MM.1S (cell line): ENCODE measurements around the gene TNFAIP8.

Experiments used
- EZH2 ChIP-seq: fragments of 300-600 bp; sonication (generic); optimal IDR thresholded peaks from 2 replicates; pipeline ENCODE3; 2017; ENCODE audit warnings: low read depth, mild to moderate bottlenecking, antibody characterized with exemption, low read length, mixed read lengths
- TF ChIP-seq, protein P1 (sequence below): fragments of 300-600 bp; sonication (generic); IDR thresholded peaks from 2 replicates; pipeline ENCODE4 v1.5.1; 2016; ENCODE audit warnings: antibody characterized with exemption, low read length, mixed read lengths

DNA sequence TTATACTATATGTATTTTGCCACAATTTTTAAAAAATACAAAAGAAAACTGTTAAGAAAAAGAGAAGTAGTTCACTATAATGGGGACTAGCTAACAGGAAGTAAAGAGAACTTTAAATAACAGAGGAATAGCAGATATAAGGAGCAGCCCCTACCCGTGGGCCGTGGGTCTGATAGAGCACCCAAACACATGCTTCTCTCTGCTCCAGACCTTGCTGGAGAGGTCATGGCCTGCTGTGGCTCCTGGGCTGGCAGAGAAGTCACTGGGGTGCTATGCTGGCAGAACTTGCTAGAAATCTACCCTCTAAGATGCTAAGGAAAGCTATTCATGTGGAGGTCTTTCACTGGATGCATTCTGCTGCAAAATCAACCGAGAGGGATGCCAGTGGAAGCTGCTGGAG, 10.0 kb upstream of the TNFAIP8 start:
- TF ChIP-seq, protein P1, sequence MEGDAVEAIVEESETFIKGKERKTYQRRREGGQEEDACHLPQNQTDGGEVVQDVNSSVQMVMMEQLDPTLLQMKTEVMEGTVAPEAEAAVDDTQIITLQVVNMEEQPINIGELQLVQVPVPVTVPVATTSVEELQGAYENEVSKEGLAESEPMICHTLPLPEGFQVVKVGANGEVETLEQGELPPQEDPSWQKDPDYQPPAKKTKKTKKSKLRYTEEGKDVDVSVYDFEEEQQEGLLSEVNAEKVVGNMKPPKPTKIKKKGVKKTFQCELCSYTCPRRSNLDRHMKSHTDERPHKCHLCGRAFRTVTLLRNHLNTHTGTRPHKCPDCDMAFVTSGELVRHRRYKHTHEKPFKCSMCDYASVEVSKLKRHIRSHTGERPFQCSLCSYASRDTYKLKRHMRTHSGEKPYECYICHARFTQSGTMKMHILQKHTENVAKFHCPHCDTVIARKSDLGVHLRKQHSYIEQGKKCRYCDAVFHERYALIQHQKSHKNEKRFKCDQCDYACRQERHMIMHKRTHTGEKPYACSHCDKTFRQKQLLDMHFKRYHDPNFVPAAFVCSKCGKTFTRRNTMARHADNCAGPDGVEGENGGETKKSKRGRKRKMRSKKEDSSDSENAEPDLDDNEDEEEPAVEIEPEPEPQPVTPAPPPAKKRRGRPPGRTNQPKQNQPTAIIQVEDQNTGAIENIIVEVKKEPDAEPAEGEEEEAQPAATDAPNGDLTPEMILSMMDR, result no peak
- TF ChIP-seq EZH2, result no peak
